Measurements from ENCODE around the gene DYNC2LI1. TPM values are rescaled to one million over a fixed set of nuclear protein-coding genes. Genes with fewer than 3 reads are reported as not detected.

The DYNC2LI1 gene
- polyA plus RNA-seq, 2 donors, result 7.9 to 10.4 TPM

GRCh38 chr2:43737097-43737854 lies 36.6 kb upstream of the DYNC2LI1 start:
- 75 to 79% methylated on average over 8 of the region's 8 CpGs for WGBS, 2 donors
- Histone ChIP-seq H3K4me1 (ENCODE audit: control insufficient read depth in 2 of 2, insufficient read depth in 2 of 2, low read length in 1 of 2) (no peaks in the 10 kb centered on the region), H3K4me3 (ENCODE audit: low read depth in 1 of 2, low read length in 2 of 2) (no peak overlapping the region), H3K36me3 (ENCODE audit: control insufficient read depth in 2 of 2, insufficient read depth in 2 of 2, low read length in 1 of 2) (no peaks in the 10 kb centered on the region), H3K27me3 (ENCODE audit: control insufficient read depth in 1 of 2, insufficient read depth in 2 of 2, low read length in 2 of 2) (no peaks in the 10 kb centered on the region), H3K27ac (ENCODE audit: low read depth in 2 of 2, low read length in 1 of 2) (no peak overlapping the region), H3K9me3 (ENCODE audit: control insufficient read depth in 2 of 2, insufficient read depth in 1 of 2, low read depth in 1 of 2, low read length in 1 of 2) (no peaks in the 10 kb centered on the region)

- Histone ChIP-seq H3K27ac (ENCODE audit: low read depth in 2 of 2, low read length in 1 of 2) (no peak overlapping the region), H3K9me3 (ENCODE audit: control insufficient read depth in 2 of 2, insufficient read depth in 1 of 2, low read depth in 1 of 2, low read length in 1 of 2) (no peaks in the 10 kb centered on the region), H3K36me3 (ENCODE audit: control insufficient read depth in 2 of 2, insufficient read depth in 2 of 2, low read length in 1 of 2) (no peaks in the 10 kb centered on the region), H3K4me3 (ENCODE audit: low read depth in 1 of 2, low read length in 2 of 2) (no peak overlapping the region), H3K27me3 (ENCODE audit: control insufficient read depth in 1 of 2, insufficient read depth in 2 of 2, low read length in 2 of 2) (no peaks in the 10 kb centered on the region), H3K4me1 (ENCODE audit: control insufficient read depth in 2 of 2, insufficient read depth in 2 of 2, low read length in 1 of 2) (no peaks in the 10 kb centered on the region)
- WGBS, 2 donors, result 84 to 93% methylated on average over 2 of the region's 2 CpGs
These were observed 36.0 kb upstream of the DYNC2LI1 start for GRCh38 chr2:43737855-43738254.

GRCh38 chr2:43738257-43738656 lies 35.6 kb upstream of the DYNC2LI1 start:
- Histone ChIP-seq H3K4me1 (ENCODE audit: control insufficient read depth in 2 of 2, insufficient read depth in 2 of 2, low read length in 1 of 2) (no peaks in the 10 kb centered on the region), H3K9me3 (ENCODE audit: control insufficient read depth in 2 of 2, insufficient read depth in 1 of 2, low read depth in 1 of 2, low read length in 1 of 2) (no peaks in the 10 kb centered on the region), H3K27ac (ENCODE audit: low read depth in 2 of 2, low read length in 1 of 2) (no peak overlapping the region), H3K4me3 (ENCODE audit: low read depth in 1 of 2, low read length in 2 of 2) (no peak overlapping the region), H3K36me3 (ENCODE audit: control insufficient read depth in 2 of 2, insufficient read depth in 2 of 2, low read length in 1 of 2) (no peaks in the 10 kb centered on the region), H3K27me3 (ENCODE audit: control insufficient read depth in 1 of 2, insufficient read depth in 2 of 2, low read length in 2 of 2) (no peaks in the 10 kb centered on the region)
- 79 to 87% methylated on average over 2 of the region's 2 CpGs for WGBS, 2 donors

GRCh38 chr2:43743706-43744105 lies 30.1 kb upstream of the DYNC2LI1 start:
- Histone ChIP-seq H3K27me3 (ENCODE audit: control insufficient read depth in 1 of 2, insufficient read depth in 2 of 2, low read length in 2 of 2) (no peaks in the 10 kb centered on the region), H3K4me1 (ENCODE audit: control insufficient read depth in 2 of 2, insufficient read depth in 2 of 2, low read length in 1 of 2) (no peaks in the 10 kb centered on the region), H3K36me3 (ENCODE audit: control insufficient read depth in 2 of 2, insufficient read depth in 2 of 2, low read length in 1 of 2) (no peaks in the 10 kb centered on the region), H3K27ac (ENCODE audit: low read depth in 2 of 2, low read length in 1 of 2) (no peak overlapping the region), H3K4me3 (ENCODE audit: low read depth in 1 of 2, low read length in 2 of 2) (no peak overlapping the region), H3K9me3 (ENCODE audit: control insufficient read depth in 2 of 2, insufficient read depth in 1 of 2, low read depth in 1 of 2, low read length in 1 of 2) (no peaks in the 10 kb centered on the region)
- WGBS, 2 donors, result 81 to 85% methylated on average over 5 of the region's 5 CpGs

- H3K9me3 ChIP-seq (ENCODE audit: control insufficient read depth in 2 of 2, insufficient read depth in 1 of 2, low read depth in 1 of 2, low read length in 1 of 2), result no peaks in the 10 kb centered on the region
- H3K4me1 ChIP-seq (ENCODE audit: control insufficient read depth in 2 of 2, insufficient read depth in 2 of 2, low read length in 1 of 2), result no peaks in the 10 kb centered on the region
- H3K27ac ChIP-seq (ENCODE audit: low read depth in 2 of 2, low read length in 1 of 2), result no peak overlapping the region
- H3K36me3 ChIP-seq (ENCODE audit: control insufficient read depth in 2 of 2, insufficient read depth in 2 of 2, low read length in 1 of 2), result no peaks in the 10 kb centered on the region
- WGBS, 2 donors, result 71 to 75% methylated on average over 3 of the region's 3 CpGs
- no peaks in the 10 kb centered on the region for H3K27me3 ChIP-seq (ENCODE audit: control insufficient read depth in 1 of 2, insufficient read depth in 2 of 2, low read length in 2 of 2)
- no peak overlapping the region for H3K4me3 ChIP-seq (ENCODE audit: low read depth in 1 of 2, low read length in 2 of 2)
These were observed 28.4 kb upstream of the DYNC2LI1 start for GRCh38 chr2:43745457-43745856.

GRCh38 chr2:43748333-43748732 lies 25.5 kb upstream of the DYNC2LI1 start:
- no peak overlapping the region for H3K27ac ChIP-seq (ENCODE audit: low read depth in 2 of 2, low read length in 1 of 2)
- WGBS, 2 donors, result 68 to 70% methylated on average over 5 of the region's 5 CpGs
- H3K4me1 ChIP-seq (ENCODE audit: control insufficient read depth in 2 of 2, insufficient read depth in 2 of 2, low read length in 1 of 2), result no peaks in the 10 kb centered on the region
- no peaks in the 10 kb centered on the region for H3K9me3 ChIP-seq (ENCODE audit: control insufficient read depth in 2 of 2, insufficient read depth in 1 of 2, low read depth in 1 of 2, low read length in 1 of 2)
- no peaks in the 10 kb centered on the region for H3K27me3 ChIP-seq (ENCODE audit: control insufficient read depth in 1 of 2, insufficient read depth in 2 of 2, low read length in 2 of 2)
- no peak overlapping the region for H3K4me3 ChIP-seq (ENCODE audit: low read depth in 1 of 2, low read length in 2 of 2)
- H3K36me3 ChIP-seq (ENCODE audit: control insufficient read depth in 2 of 2, insufficient read depth in 2 of 2, low read length in 1 of 2), result no peaks in the 10 kb centered on the region

- H3K9me3 ChIP-seq (ENCODE audit: control insufficient read depth in 2 of 2, insufficient read depth in 1 of 2, low read depth in 1 of 2, low read length in 1 of 2), result no peaks in the 10 kb centered on the region
- no peaks in the 10 kb centered on the region for H3K4me1 ChIP-seq (ENCODE audit: control insufficient read depth in 2 of 2, insufficient read depth in 2 of 2, low read length in 1 of 2)
- no peak overlapping the region for H3K4me3 ChIP-seq (ENCODE audit: low read depth in 1 of 2, low read length in 2 of 2)
- no peaks in the 10 kb centered on the region for H3K27me3 ChIP-seq (ENCODE audit: control insufficient read depth in 1 of 2, insufficient read depth in 2 of 2, low read length in 2 of 2)
- H3K27ac ChIP-seq (ENCODE audit: low read depth in 2 of 2, low read length in 1 of 2), result no peak overlapping the region
- 51 to 72% methylated on average over 3 of the region's 3 CpGs for WGBS, 2 donors
- H3K36me3 ChIP-seq (ENCODE audit: control insufficient read depth in 2 of 2, insufficient read depth in 2 of 2, low read length in 1 of 2), result no peaks in the 10 kb centered on the region
These were observed 24.3 kb upstream of the DYNC2LI1 start for GRCh38 chr2:43749583-43749982.

- Histone ChIP-seq H3K4me3 (ENCODE audit: low read depth in 1 of 2, low read length in 2 of 2) (no peak overlapping the region), H3K27me3 (ENCODE audit: control insufficient read depth in 1 of 2, insufficient read depth in 2 of 2, low read length in 2 of 2) (no peaks in the 10 kb centered on the region), H3K36me3 (ENCODE audit: control insufficient read depth in 2 of 2, insufficient read depth in 2 of 2, low read length in 1 of 2) (no peaks in the 10 kb centered on the region), H3K9me3 (ENCODE audit: control insufficient read depth in 2 of 2, insufficient read depth in 1 of 2, low read depth in 1 of 2, low read length in 1 of 2) (no peaks in the 10 kb centered on the region), H3K4me1 (ENCODE audit: control insufficient read depth in 2 of 2, insufficient read depth in 2 of 2, low read length in 1 of 2) (no peaks in the 10 kb centered on the region), H3K27ac (ENCODE audit: low read depth in 2 of 2, low read length in 1 of 2) (no peak overlapping the region)
- WGBS, 2 donors, result 90 to 92% methylated on average over 5 of the region's 5 CpGs
These were observed 22.3 kb upstream of the DYNC2LI1 start for GRCh38 chr2:43751476-43751990.

- no peak overlapping the region for H3K27ac ChIP-seq (ENCODE audit: low read depth in 2 of 2, low read length in 1 of 2)
- no peaks in the 10 kb centered on the region for H3K4me1 ChIP-seq (ENCODE audit: control insufficient read depth in 2 of 2, insufficient read depth in 2 of 2, low read length in 1 of 2)
- no peaks in the 10 kb centered on the region for H3K36me3 ChIP-seq (ENCODE audit: control insufficient read depth in 2 of 2, insufficient read depth in 2 of 2, low read length in 1 of 2)
- no peaks in the 10 kb centered on the region for H3K9me3 ChIP-seq (ENCODE audit: control insufficient read depth in 2 of 2, insufficient read depth in 1 of 2, low read depth in 1 of 2, low read length in 1 of 2)
- H3K27me3 ChIP-seq (ENCODE audit: control insufficient read depth in 1 of 2, insufficient read depth in 2 of 2, low read length in 2 of 2), result no peaks in the 10 kb centered on the region
- no peak overlapping the region for H3K4me3 ChIP-seq (ENCODE audit: low read depth in 1 of 2, low read length in 2 of 2)
These were observed 21.5 kb upstream of the DYNC2LI1 start for GRCh38 chr2:43752302-43752701.

- H3K4me1 ChIP-seq (ENCODE audit: control insufficient read depth in 2 of 2, insufficient read depth in 2 of 2, low read length in 1 of 2), result no peaks in the 10 kb centered on the region
- H3K27ac ChIP-seq (ENCODE audit: low read depth in 2 of 2, low read length in 1 of 2), result no peak overlapping the region
- H3K27me3 ChIP-seq (ENCODE audit: control insufficient read depth in 1 of 2, insufficient read depth in 2 of 2, low read length in 2 of 2), result no peaks in the 10 kb centered on the region
- H3K4me3 ChIP-seq (ENCODE audit: low read depth in 1 of 2, low read length in 2 of 2), result no peak overlapping the region
- WGBS, 2 donors, result 81 to 83% methylated on average over 7 of the region's 7 CpGs
- no peaks in the 10 kb centered on the region for H3K9me3 ChIP-seq (ENCODE audit: control insufficient read depth in 2 of 2, insufficient read depth in 1 of 2, low read depth in 1 of 2, low read length in 1 of 2)
- no peaks in the 10 kb centered on the region for H3K36me3 ChIP-seq (ENCODE audit: control insufficient read depth in 2 of 2, insufficient read depth in 2 of 2, low read length in 1 of 2)
These were observed 19.7 kb upstream of the DYNC2LI1 start for GRCh38 chr2:43754180-43754579.
